Measurements from ENCODE around the gene FBXW4. TPM values are rescaled to one million over a fixed set of nuclear protein-coding genes. Genes with fewer than 3 reads are reported as not detected.
A peak's percentile ranks its signal among the peaks of the same experiment; 100 is the strongest.

FBXW4 gene
- total and polyA plus RNA-seq, 2 donors (not counting 1 experiment from before 2014, with no cell fraction given), result 32.7 to 60.8 TPM

DNA sequence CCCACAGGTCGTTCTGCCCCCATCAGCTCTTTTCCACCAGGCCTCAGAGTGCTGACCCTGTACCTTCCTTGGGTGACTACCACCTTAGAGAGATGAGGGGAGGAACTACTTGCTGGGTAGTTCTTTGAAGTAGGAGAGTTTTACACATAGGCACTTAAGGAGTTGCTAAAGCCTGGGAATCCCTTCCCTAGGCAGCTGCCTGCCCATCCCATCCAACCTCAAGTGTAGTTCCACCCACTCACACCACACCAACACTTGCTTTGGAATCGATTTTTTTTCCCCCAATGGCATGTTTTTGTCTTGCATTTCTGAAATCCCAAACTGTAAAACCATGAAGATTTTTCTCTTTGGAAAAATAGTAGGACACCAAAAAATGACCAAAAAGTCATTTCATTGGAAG is 47.7 kb downstream of the FBXW4 start:
- no peak overlapping the region for H3K4me3 ChIP-seq (replicated peaks in 1 of 4; ENCODE audit: control extremely low read depth in 1 of 4, insufficient read depth in 1 of 4, low read depth in 3 of 4, low read length in 4 of 4)
- H3K36me3 ChIP-seq (ENCODE audit: control insufficient read depth, insufficient read depth, low read length), result no peaks in the 10 kb centered on the region
- H3K9ac ChIP-seq (ENCODE audit: insufficient read depth, low read length), result no peak overlapping the region
- no peaks in the 10 kb centered on the region for H3K4me1 ChIP-seq (ENCODE audit: control insufficient read depth, extremely low read depth, insufficient read depth, low read length)
- H3K79me2 ChIP-seq (ENCODE audit: control insufficient read depth, insufficient read depth, low read length), result no peaks in the 10 kb centered on the region
- no peaks in the 10 kb centered on the region for H3K9me3 ChIP-seq (ENCODE audit: control insufficient read depth, insufficient read depth, low read depth, low read length)
- H4K20me1 ChIP-seq (ENCODE audit: control insufficient read depth, extremely low read depth, insufficient read depth, low read length), result no peaks in the 10 kb centered on the region
- TF ChIP-seq, protein P1, sequence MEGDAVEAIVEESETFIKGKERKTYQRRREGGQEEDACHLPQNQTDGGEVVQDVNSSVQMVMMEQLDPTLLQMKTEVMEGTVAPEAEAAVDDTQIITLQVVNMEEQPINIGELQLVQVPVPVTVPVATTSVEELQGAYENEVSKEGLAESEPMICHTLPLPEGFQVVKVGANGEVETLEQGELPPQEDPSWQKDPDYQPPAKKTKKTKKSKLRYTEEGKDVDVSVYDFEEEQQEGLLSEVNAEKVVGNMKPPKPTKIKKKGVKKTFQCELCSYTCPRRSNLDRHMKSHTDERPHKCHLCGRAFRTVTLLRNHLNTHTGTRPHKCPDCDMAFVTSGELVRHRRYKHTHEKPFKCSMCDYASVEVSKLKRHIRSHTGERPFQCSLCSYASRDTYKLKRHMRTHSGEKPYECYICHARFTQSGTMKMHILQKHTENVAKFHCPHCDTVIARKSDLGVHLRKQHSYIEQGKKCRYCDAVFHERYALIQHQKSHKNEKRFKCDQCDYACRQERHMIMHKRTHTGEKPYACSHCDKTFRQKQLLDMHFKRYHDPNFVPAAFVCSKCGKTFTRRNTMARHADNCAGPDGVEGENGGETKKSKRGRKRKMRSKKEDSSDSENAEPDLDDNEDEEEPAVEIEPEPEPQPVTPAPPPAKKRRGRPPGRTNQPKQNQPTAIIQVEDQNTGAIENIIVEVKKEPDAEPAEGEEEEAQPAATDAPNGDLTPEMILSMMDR (conservative IDR thresholded peaks at IDR 0.05 in 1 of 2, IDR thresholded peaks at IDR 0.05 in 1 of 2; ENCODE audit: low read depth in 1 of 2, low read length in 2 of 2), result no peak
- TF ChIP-seq EZH2 (IDR thresholded peaks at IDR 0.05; ENCODE audit: low read length, missing control alignments), result no peak
- no peak overlapping the region for H2AFZ ChIP-seq (ENCODE audit: low read length)
- DNase-seq (ENCODE audit: low read depth in 2 of 2), result peak in 1 of 2 donors; percentile 4
- no peak overlapping the region for H3K27ac ChIP-seq (ENCODE audit: insufficient read depth, low read length)
- no peak overlapping the region for H3K4me2 ChIP-seq (ENCODE audit: extremely low read depth, insufficient read depth, low read length)
- H3K27me3 ChIP-seq (ENCODE audit: control insufficient read depth, insufficient read depth, low read length), result no peaks in the 10 kb centered on the region

DNA sequence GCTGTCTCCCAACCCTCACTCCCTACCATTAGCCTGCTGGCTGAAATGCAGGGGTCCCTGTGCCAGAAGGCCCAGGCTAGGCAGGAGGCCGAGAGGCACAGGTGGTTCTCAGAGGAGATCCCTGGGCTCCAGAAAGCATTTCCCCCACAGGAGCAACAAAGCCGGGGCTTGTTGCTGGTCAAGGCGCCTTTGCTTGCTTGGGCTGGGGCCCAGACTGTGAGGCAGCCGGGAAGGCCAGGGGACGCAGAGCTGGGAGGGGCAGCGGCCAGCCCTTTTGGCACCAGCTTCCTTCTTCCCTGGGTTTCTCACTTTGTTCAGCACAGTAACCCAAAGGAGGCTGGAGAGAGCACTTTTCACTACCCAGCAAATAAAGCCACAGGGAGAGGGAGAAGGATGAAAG is 48.6 kb downstream of the FBXW4 start:
- Histone ChIP-seq H3K79me2 (ENCODE audit: control insufficient read depth, insufficient read depth, low read length) (no peaks in the 10 kb centered on the region), H4K20me1 (ENCODE audit: control insufficient read depth, extremely low read depth, insufficient read depth, low read length) (no peaks in the 10 kb centered on the region), H3K27me3 (ENCODE audit: control insufficient read depth, insufficient read depth, low read length) (no peaks in the 10 kb centered on the region), H3K4me2 (ENCODE audit: extremely low read depth, insufficient read depth, low read length) (no peak overlapping the region), H3K4me3 (replicated peaks in 1 of 4; ENCODE audit: control extremely low read depth in 1 of 4, insufficient read depth in 1 of 4, low read depth in 3 of 4, low read length in 4 of 4) (no peak overlapping the region), H3K4me1 (ENCODE audit: control insufficient read depth, extremely low read depth, insufficient read depth, low read length) (no peaks in the 10 kb centered on the region), H3K27ac (ENCODE audit: insufficient read depth, low read length) (no peak overlapping the region), H3K36me3 (ENCODE audit: control insufficient read depth, insufficient read depth, low read length) (no peaks in the 10 kb centered on the region), H2AFZ (ENCODE audit: low read length) (no peak overlapping the region), H3K9me3 (ENCODE audit: control insufficient read depth, insufficient read depth, low read depth, low read length) (no peaks in the 10 kb centered on the region), H3K9ac (ENCODE audit: insufficient read depth, low read length) (no peak overlapping the region)
- no peak for TF ChIP-seq EZH2 (IDR thresholded peaks at IDR 0.05; ENCODE audit: low read length, missing control alignments)
- TF ChIP-seq, protein P1 (conservative IDR thresholded peaks at IDR 0.05 in 1 of 2, IDR thresholded peaks at IDR 0.05 in 1 of 2; ENCODE audit: low read depth in 1 of 2, low read length in 2 of 2), result no peak
- DNase-seq (ENCODE audit: low read depth in 2 of 2), result no peak

DNA sequence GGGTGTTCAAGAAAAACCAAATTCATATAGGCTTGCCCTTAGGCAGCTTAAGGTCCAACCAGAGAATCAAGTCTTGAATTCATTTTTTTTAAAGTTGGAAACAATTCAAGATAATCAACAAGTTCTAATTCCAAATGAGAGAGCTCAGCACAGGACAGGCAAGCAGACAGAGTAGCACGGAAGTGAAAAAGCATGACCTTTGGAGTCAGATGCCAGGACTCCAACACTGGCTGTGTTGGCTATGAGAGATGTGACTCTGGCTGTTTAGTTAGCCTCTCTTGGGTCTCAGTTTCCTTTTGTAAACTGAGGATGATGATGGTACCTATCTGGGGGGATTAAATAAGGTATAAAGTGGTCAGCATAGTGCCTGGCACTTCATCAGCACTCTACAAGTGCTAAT is 49.3 kb downstream of the FBXW4 start:
- TF ChIP-seq, protein P1 (conservative IDR thresholded peaks at IDR 0.05 in 1 of 2, IDR thresholded peaks at IDR 0.05 in 1 of 2; ENCODE audit: low read depth in 1 of 2, low read length in 2 of 2), result no peak
- TF ChIP-seq EZH2 (IDR thresholded peaks at IDR 0.05; ENCODE audit: low read length, missing control alignments), result no peak

More for the DNA sequence above, 49.3 kb downstream of the FBXW4 start:
- Histone ChIP-seq H3K9ac (ENCODE audit: insufficient read depth, low read length) (no peak overlapping the region), H3K4me1 (ENCODE audit: control insufficient read depth, extremely low read depth, insufficient read depth, low read length) (no peaks in the 10 kb centered on the region), H3K9me3 (ENCODE audit: control insufficient read depth, insufficient read depth, low read depth, low read length) (no peaks in the 10 kb centered on the region), H3K36me3 (ENCODE audit: control insufficient read depth, insufficient read depth, low read length) (no peaks in the 10 kb centered on the region), H4K20me1 (ENCODE audit: control insufficient read depth, extremely low read depth, insufficient read depth, low read length) (no peaks in the 10 kb centered on the region), H2AFZ (ENCODE audit: low read length) (no peak overlapping the region), H3K27ac (ENCODE audit: insufficient read depth, low read length) (no peak overlapping the region), H3K79me2 (ENCODE audit: control insufficient read depth, insufficient read depth, low read length) (no peaks in the 10 kb centered on the region), H3K27me3 (ENCODE audit: control insufficient read depth, insufficient read depth, low read length) (no peaks in the 10 kb centered on the region), H3K4me2 (ENCODE audit: extremely low read depth, insufficient read depth, low read length) (no peak overlapping the region), H3K4me3 (replicated peaks in 1 of 4; ENCODE audit: control extremely low read depth in 1 of 4, insufficient read depth in 1 of 4, low read depth in 3 of 4, low read length in 4 of 4) (no peak overlapping the region)
- DNase-seq (ENCODE audit: low read depth in 2 of 2), result no peak
